Natural killer cell (primary cell): Measurements from ENCODE around the gene ABCC2. TPM values are rescaled to one million over a fixed set of nuclear protein-coding genes. Genes with fewer than 3 reads are reported as not detected.

Experiments
- ATAC-seq, 3 donors: fragments of 150-1000 bp in 2 of 3; fragments of 200-7000 bp in 1 of 3; cut with Tn5 transposase; 1 replicate in 1 of 3; 2 replicates in 2 of 3; pipeline ENCODE4 v1.10.0; 2021; ENCODE audit warnings: mild to moderate bottlenecking in 2 of 3, moderate library complexity in 2 of 3
- DNase-seq, 2 donors: peaks; one replicate each; pipeline versions ENCODE4 v3.0.0 to v3.0.0-alpha.2; 2013 to 2021; ENCODE audit warnings: mixed read lengths in 1 of 2
- H3K27ac ChIP-seq: one replicate; pipeline ENCODE4 v1.5.1; 2013; ENCODE audit warnings: mild to moderate bottlenecking, low read length
- H3K27me3 ChIP-seq: one replicate; pipeline ENCODE4 v1.6.1; 2013; ENCODE audit warnings: low read length; ENCODE audit not compliant: control insufficient read depth, insufficient read depth
- H3K36me3 ChIP-seq: one replicate; pipeline ENCODE4 v1.6.1; 2013; ENCODE audit warnings: low read length; ENCODE audit not compliant: control insufficient read depth, insufficient read depth
- H3K4me1 ChIP-seq: one replicate; pipeline ENCODE4 v1.6.1; 2013; ENCODE audit warnings: low read length; ENCODE audit not compliant: control insufficient read depth, insufficient read depth
- H3K4me3 ChIP-seq: one replicate; pipeline ENCODE4 v1.5.1; 2013; ENCODE audit warnings: low read length
- H3K9me3 ChIP-seq: one replicate; pipeline ENCODE4 v1.6.1; 2013; ENCODE audit warnings: low read length; ENCODE audit not compliant: control insufficient read depth, insufficient read depth
- H3K27ac Mint-ChIP-seq, 2 donors: one replicate each; pipeline ENCODE4 v1.8.0; 2022; ENCODE audit warnings: mild to moderate bottlenecking in 2 of 2, mixed read lengths in 2 of 2, moderate library complexity in 1 of 2
- H3K27me3 Mint-ChIP-seq, 2 donors: one replicate each; pipeline ENCODE4 v1.8.0; 2022; ENCODE audit warnings: low read depth in 2 of 2, mixed read lengths in 2 of 2
- H3K36me3 Mint-ChIP-seq: one replicate; pipeline ENCODE4 v1.8.0; 2022; ENCODE audit warnings: mixed read lengths
- H3K4me1 Mint-ChIP-seq, 2 donors: one replicate each; pipeline ENCODE4 v1.8.0; 2022; ENCODE audit warnings: mixed read lengths in 2 of 2
- H3K4me3 Mint-ChIP-seq: one replicate; pipeline ENCODE4 v1.8.0; 2022; ENCODE audit warnings: mild to moderate bottlenecking, moderate library complexity, mixed read lengths
- H3K9me3 Mint-ChIP-seq, 2 donors: one replicate each; pipeline ENCODE4 v1.8.0; 2022; ENCODE audit warnings: mixed read lengths in 2 of 2
- CTCF ChIP-seq: fragments of 200-600 bp; IDR thresholded peaks from one replicate; pipeline ENCODE4 v1.8.0; 2022; ENCODE audit warnings: antibody characterized with exemption
- WGBS: methylation state at CpG from one replicate; pipeline ENCODE4 v1.1.7; 2013; ENCODE audit warnings: missing lambda C conversion rate; ENCODE audit not compliant: insufficient coverage; 5-methylcytosine and 5-hydroxymethylcytosine counted together
- intact Hi-C: fragments of 100-400 bp; cut with micrococcal nuclease; formaldehyde crosslinking; loops from one replicate; pipeline ENCODE4 v1.14.2; 2022
- total RNA-seq, 4 donors: library from RNA; stranded (reverse); fragments of 120-200 nt in 1 of 4; gene quantifications; one replicate each; pipeline versions ENCODE4 v1.2.3 to v1.2.4, GENCODE V29; 2013 to 2022

ABCC2 gene
- total RNA-seq, 3 donors from 2014 or later (not counting 1 experiment from before 2014, with no cell fraction given): 1.3 to 3.4 (median 2.7) TPM

- no peaks in the 10 kb centered on the region for H3K9me3 ChIP-seq
- H3K27me3 ChIP-seq: peaks cover 3% of the 10 kb centered on the region
- 89% methylated on average over 3 of the region's 3 CpGs for whole genome bisulfite sequencing
- no peaks in the 10 kb centered on the region for H3K9me3 Mint-ChIP-seq
- intact Hi-C loops: loop anchor here (10.0 kb wide), 1 partner anchor 171 kb away; no protein-coding TSS in a partner anchor
- DNase-seq: no peak
- peaks cover 0 to 2% of the 10 kb centered on the region in 2 donors for H3K27me3 Mint-ChIP-seq
- H3K27ac Mint-ChIP-seq: no peak overlapping the region
- no peaks in the 10 kb centered on the region for H3K36me3 Mint-ChIP-seq
- H3K27ac ChIP-seq: no peak overlapping the region
- H3K4me1 ChIP-seq: peaks cover 10% of the 10 kb centered on the region
- H3K36me3 ChIP-seq: no peaks in the 10 kb centered on the region
- no peak overlapping the region for H3K4me3 ChIP-seq
- peaks cover 10 to 11% of the 10 kb centered on the region in 2 donors for H3K4me1 Mint-ChIP-seq
- no peak overlapping the region for H3K4me3 Mint-ChIP-seq
- no peak for ATAC-seq
- TF ChIP-seq CTCF: no peak
Observed at GRCh38 chr10:99843310-99843709, 60.9 kb downstream of the ABCC2 start.

- Mint-ChIP-seq H3K36me3 (no peaks in the 10 kb centered on the region), H3K27me3 (peaks cover 0 to 2% of the 10 kb centered on the region in 2 donors), H3K27ac (no peak overlapping the region), H3K9me3 (no peaks in the 10 kb centered on the region), H3K4me1 (peaks cover 10 to 11% of the 10 kb centered on the region in 2 donors), H3K4me3 (no peak overlapping the region)
- no peak for DNase-seq
- intact Hi-C loops: loop anchor here (10.0 kb wide), 1 partner anchor 170 kb away; no protein-coding TSS in a partner anchor
- H3K27me3 ChIP-seq: peaks cover 3% of the 10 kb centered on the region
- no peak overlapping the region for H3K4me3 ChIP-seq
- no peak for ATAC-seq
- no peaks in the 10 kb centered on the region for H3K9me3 ChIP-seq
- peaks cover 10% of the 10 kb centered on the region for H3K4me1 ChIP-seq
- WGBS: 87% methylated on average over 6 of the region's 6 CpGs
- no peaks in the 10 kb centered on the region for H3K36me3 ChIP-seq
- H3K27ac ChIP-seq: no peak overlapping the region
- no peak for TF ChIP-seq CTCF
Observed at GRCh38 chr10:99844433-99844955, 62.1 kb downstream of the ABCC2 start.

- Mint-ChIP-seq H3K4me3 (peak overlapping the region; percentile 53), H3K27ac (no peak overlapping the region)
Observed at GRCh38 chr10:99845837-99846382, 63.5 kb downstream of the ABCC2 start.

More at GRCh38 chr10:99845837-99846382, 63.5 kb downstream of the ABCC2 start:
- ATAC-seq (peak; percentile 85 to 96 (median 89)), DNase-seq (peak; percentile 49 to 91)
- Histone ChIP-seq H3K9me3 (no peaks in the 10 kb centered on the region), H3K36me3 (no peaks in the 10 kb centered on the region), H3K4me1 (peaks cover 10% of the 10 kb centered on the region), H3K27ac (no peak overlapping the region), H3K4me3 (no peak overlapping the region), H3K27me3 (peaks cover 3% of the 10 kb centered on the region)
- H3K27me3 Mint-ChIP-seq: peaks cover 0 to 2% of the 10 kb centered on the region in 2 donors
- WGBS: 4% methylated on average over 15 of the region's 18 CpGs
- peaks cover 10 to 11% of the 10 kb centered on the region in 2 donors for H3K4me1 Mint-ChIP-seq
- intact Hi-C loops: loop anchor here (1.0 to 10.0 kb wide), 2 partner anchors 169 to 200 kb away; no protein-coding TSS in a partner anchor
- H3K36me3 Mint-ChIP-seq: no peaks in the 10 kb centered on the region
- H3K9me3 Mint-ChIP-seq: no peaks in the 10 kb centered on the region
- peak; percentile 95 for TF ChIP-seq CTCF
